ENCODE data around the gene GDPD5. TPM values are rescaled to one million over a fixed set of nuclear protein-coding genes. Genes with fewer than 3 reads are reported as not detected.

Gene GDPD5
- total RNA-seq, 1 experiment from 2014 or later: 7.8 TPM

DNA sequence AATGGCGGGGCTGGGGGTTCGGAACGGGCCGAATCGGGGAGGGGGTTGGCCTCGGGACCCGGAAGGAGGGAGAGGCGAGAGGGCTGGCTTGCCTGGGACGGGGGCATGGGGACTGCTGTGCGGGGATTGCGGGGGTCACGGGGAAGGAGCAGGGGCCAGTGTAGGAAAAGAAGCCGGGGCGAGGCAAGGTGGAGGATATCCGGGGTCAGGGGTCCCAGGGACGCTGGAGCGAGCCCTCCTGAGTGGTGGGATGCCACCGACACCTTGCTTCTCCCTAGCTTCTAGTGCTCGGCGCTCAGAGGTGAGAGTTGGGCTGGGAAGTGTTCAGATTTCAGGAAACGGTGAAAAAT, 426 bp upstream of the GDPD5 start:
- no peak overlapping the region for H2AK5ac ChIP-seq (ENCODE audit: insufficient read length, low read length)
- H2BK120ac ChIP-seq (ENCODE audit: low read depth, low read length, poor library complexity, severe bottlenecking): no peak overlapping the region
- H4K5ac ChIP-seq (ENCODE audit: insufficient read length, low read depth, low read length): no peak overlapping the region
- no peaks in the 10 kb centered on the region for H4K20me1 ChIP-seq (ENCODE audit: control insufficient read depth, insufficient read depth, insufficient read length)
- Mint-ChIP-seq H3K27me3 (ENCODE audit: low read depth) (peaks cover 44% of the 10 kb centered on the region), H3K4me1 (peaks cover 14 to 22% of the 10 kb centered on the region in 2 experiments), H3K4me3 (peak overlapping the region; percentile 82 to 94), H3K9me3 (no peaks in the 10 kb centered on the region), H3K27ac (peak overlapping the region in 2 of 3 experiments; percentile 15 to 44; a peak in 2 of 7 replicates), H3K36me3 (ENCODE audit: insufficient read depth in 1 of 3, low read depth in 3 of 3) (no peaks in the 10 kb centered on the region)
- H3T11ph ChIP-seq (ENCODE audit: low read length): no peak overlapping the region
- DNase-seq: no peak
- H3K9me3 ChIP-seq (ENCODE audit: control insufficient read depth, low read depth, low read length): no peaks in the 10 kb centered on the region
- no CpG with 5 or more reads among the region's 21 CpGs for WGBS (ENCODE audit: extremely low coverage, insufficient read length, low lambda C conversion rate)
- H3K23ac ChIP-seq (ENCODE audit: insufficient read length, low read depth, low read length): no peak overlapping the region
- no peak overlapping the region for H2BK5ac ChIP-seq (ENCODE audit: insufficient read length, low read length)
- H2BK20ac ChIP-seq (ENCODE audit: low read depth, low read length, poor library complexity, severe bottlenecking): no peak overlapping the region
- no peak overlapping the region for H2BK12ac ChIP-seq (ENCODE audit: insufficient read length, low read depth, low read length)
- no peak overlapping the region for H3K27ac ChIP-seq (ENCODE audit: insufficient read length, low read depth, low read length)
- peak overlapping the region; percentile 93 for H3K4me2 ChIP-seq (ENCODE audit: insufficient read depth, insufficient read length, low read length)
- H3K18ac ChIP-seq (ENCODE audit: insufficient read length, low read depth, low read length): peak overlapping the region; percentile 46
- no peaks in the 10 kb centered on the region for H3K79me2 ChIP-seq (ENCODE audit: insufficient read depth, low read length)
- no peak overlapping the region for H2AFZ ChIP-seq (ENCODE audit: low read length)
- no peak overlapping the region for H2BK15ac ChIP-seq (ENCODE audit: low read depth, low read length)
- H3K27me3 ChIP-seq (ENCODE audit: insufficient read depth, low read length): peaks cover 17% of the 10 kb centered on the region; the same call in 1 of the 2 replicates
- TF ChIP-seq, protein P1, sequence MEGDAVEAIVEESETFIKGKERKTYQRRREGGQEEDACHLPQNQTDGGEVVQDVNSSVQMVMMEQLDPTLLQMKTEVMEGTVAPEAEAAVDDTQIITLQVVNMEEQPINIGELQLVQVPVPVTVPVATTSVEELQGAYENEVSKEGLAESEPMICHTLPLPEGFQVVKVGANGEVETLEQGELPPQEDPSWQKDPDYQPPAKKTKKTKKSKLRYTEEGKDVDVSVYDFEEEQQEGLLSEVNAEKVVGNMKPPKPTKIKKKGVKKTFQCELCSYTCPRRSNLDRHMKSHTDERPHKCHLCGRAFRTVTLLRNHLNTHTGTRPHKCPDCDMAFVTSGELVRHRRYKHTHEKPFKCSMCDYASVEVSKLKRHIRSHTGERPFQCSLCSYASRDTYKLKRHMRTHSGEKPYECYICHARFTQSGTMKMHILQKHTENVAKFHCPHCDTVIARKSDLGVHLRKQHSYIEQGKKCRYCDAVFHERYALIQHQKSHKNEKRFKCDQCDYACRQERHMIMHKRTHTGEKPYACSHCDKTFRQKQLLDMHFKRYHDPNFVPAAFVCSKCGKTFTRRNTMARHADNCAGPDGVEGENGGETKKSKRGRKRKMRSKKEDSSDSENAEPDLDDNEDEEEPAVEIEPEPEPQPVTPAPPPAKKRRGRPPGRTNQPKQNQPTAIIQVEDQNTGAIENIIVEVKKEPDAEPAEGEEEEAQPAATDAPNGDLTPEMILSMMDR (conservative IDR thresholded peaks at IDR 0.05): no peak
- no peak overlapping the region for H4K8ac ChIP-seq (replicated peaks; ENCODE audit: insufficient read length, low read depth, low read length)
- H3K56ac ChIP-seq (ENCODE audit: insufficient read length, low read depth, low read length): no peak overlapping the region
- peak overlapping the region; percentile 34 for H3K9ac ChIP-seq (ENCODE audit: extremely low read depth, insufficient read length, low read length)
- peak overlapping the region; percentile 74 for H3K14ac ChIP-seq (ENCODE audit: insufficient read depth, low read length)
- H3K4me1 ChIP-seq (ENCODE audit: insufficient read depth, low read length): no peaks in the 10 kb centered on the region
- H4K91ac ChIP-seq (ENCODE audit: insufficient read length, low read depth, low read length): no peak overlapping the region
- H3K23me2 ChIP-seq (ENCODE audit: insufficient read length, low read depth, low read length, poor library complexity, severe bottlenecking): peaks cover 15% of the 10 kb centered on the region
- no peaks in the 10 kb centered on the region for H3K79me1 ChIP-seq (ENCODE audit: insufficient read depth, low read depth, low read length, poor library complexity, severe bottlenecking)
- H3K4ac ChIP-seq (ENCODE audit: low read depth, low read length): no peak overlapping the region
